RWPE2 (cell line): Measurements from ENCODE around the gene ARNT2.

Source experiments
- ATAC-seq: fragments of 200-7000 bp; cut with Tn5 transposase; 3 replicates; pipeline ENCODE4 v1.9.1; 2021; ENCODE audit warnings: low read depth
- DNase-seq: peaks from one replicate; pipeline ENCODE4 v3.0.0-alpha.2; 2020; ENCODE audit warnings: low spot score
- H3K27ac ChIP-seq: fragments of 450-650 bp; 2 replicates; pipeline ENCODE4 v1.5.1; 2017; ENCODE audit warnings: mild to moderate bottlenecking; ENCODE audit not compliant: poor library complexity, severe bottlenecking
- H3K27me3 ChIP-seq: fragments of 250-450 bp; sonication (Bioruptor Pico); 2 replicates; pipeline ENCODE4 v1.5.1; 2021; ENCODE audit warnings: mild to moderate bottlenecking, moderate library complexity; ENCODE audit not compliant: insufficient read depth, poor library complexity, severe bottlenecking
- H3K36me3 ChIP-seq: fragments of 250-450 bp; sonication (Bioruptor Pico); 2 replicates; pipeline ENCODE4 v1.5.1; 2020; ENCODE audit warnings: low read depth, mild to moderate bottlenecking, moderate library complexity
- H3K4me1 ChIP-seq: fragments of 250-450 bp; sonication (Bioruptor Pico); 2 replicates; pipeline ENCODE4 v1.5.1; 2021; ENCODE audit warnings: mild to moderate bottlenecking, moderate library complexity; ENCODE audit not compliant: insufficient read depth, poor library complexity, severe bottlenecking
- H3K4me3 ChIP-seq: fragments of 250-450 bp; sonication (Bioruptor Pico); 2 replicates; pipeline ENCODE4 v1.5.1; 2021; ENCODE audit warnings: mild to moderate bottlenecking, moderate library complexity; ENCODE audit not compliant: severe bottlenecking
- H3K9me3 ChIP-seq: fragments of 250-450 bp; sonication (Bioruptor Pico); 2 replicates; pipeline ENCODE4 v1.5.1; 2021; ENCODE audit warnings: mild to moderate bottlenecking, moderate library complexity; ENCODE audit not compliant: severe bottlenecking
- TF ChIP-seq, protein P1 (sequence below): fragments of 450-650 bp; IDR thresholded peaks from one replicate; pipeline ENCODE4 v1.5.1; 2017; ENCODE audit warnings: mild to moderate bottlenecking, moderate library complexity; ENCODE audit not compliant: poor library complexity, severe bottlenecking

ARNT2 gene

DNA sequence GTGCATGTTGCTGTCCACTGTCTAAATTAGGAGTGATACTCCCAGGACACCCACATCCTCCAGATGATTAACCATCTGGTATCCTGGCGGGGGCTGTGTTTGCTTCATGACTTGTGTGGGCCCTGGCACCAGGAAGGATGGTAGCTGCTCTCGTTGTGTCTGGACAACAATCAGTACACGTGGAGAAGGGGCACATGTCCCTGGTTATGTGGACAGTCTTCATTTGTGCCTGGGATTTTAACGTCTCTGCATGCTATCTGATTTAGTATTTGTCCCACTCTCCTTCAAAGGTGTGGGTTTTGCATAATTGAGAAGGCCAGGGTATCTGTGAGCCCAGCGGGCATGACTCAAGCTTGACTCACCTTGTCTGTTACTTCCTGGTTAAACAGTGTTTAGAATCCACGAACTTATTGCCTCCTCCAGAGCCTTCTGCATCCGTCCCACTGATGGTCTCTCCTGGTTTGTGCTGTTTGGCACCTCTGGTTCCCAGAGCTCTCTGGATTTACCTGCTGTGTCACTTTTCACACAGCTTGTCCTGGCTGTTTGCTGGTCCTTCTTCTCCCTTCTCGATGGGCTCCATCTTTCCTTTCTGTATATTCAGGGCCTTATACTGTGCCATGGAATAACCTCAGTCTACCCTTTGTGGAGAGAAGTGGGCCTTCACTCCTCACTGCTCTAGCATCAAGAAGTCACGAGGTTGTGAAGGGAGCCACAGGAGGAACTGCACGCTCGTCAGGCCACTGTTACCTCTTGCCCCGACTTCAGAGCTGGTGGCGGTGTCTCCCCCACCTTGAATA lies 32.5 kb downstream of the ARNT2 start:
- DNase-seq, result peak; percentile 88
- H3K36me3 ChIP-seq, result no peaks in the 10 kb centered on the region
- peak; percentile 100 for ATAC-seq
- TF ChIP-seq, protein P1, sequence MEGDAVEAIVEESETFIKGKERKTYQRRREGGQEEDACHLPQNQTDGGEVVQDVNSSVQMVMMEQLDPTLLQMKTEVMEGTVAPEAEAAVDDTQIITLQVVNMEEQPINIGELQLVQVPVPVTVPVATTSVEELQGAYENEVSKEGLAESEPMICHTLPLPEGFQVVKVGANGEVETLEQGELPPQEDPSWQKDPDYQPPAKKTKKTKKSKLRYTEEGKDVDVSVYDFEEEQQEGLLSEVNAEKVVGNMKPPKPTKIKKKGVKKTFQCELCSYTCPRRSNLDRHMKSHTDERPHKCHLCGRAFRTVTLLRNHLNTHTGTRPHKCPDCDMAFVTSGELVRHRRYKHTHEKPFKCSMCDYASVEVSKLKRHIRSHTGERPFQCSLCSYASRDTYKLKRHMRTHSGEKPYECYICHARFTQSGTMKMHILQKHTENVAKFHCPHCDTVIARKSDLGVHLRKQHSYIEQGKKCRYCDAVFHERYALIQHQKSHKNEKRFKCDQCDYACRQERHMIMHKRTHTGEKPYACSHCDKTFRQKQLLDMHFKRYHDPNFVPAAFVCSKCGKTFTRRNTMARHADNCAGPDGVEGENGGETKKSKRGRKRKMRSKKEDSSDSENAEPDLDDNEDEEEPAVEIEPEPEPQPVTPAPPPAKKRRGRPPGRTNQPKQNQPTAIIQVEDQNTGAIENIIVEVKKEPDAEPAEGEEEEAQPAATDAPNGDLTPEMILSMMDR, result no peak
- H3K27me3 ChIP-seq, result no peaks in the 10 kb centered on the region
- no peaks in the 10 kb centered on the region for H3K9me3 ChIP-seq
- peaks cover 18% of the 10 kb centered on the region for H3K4me1 ChIP-seq
- H3K4me3 ChIP-seq, result no peak overlapping the region
- peak overlapping the region; percentile 43 for H3K27ac ChIP-seq

GRCh38 chr15:80437334-80437891 lies 33.2 kb downstream of the ARNT2 start:
- H3K36me3 ChIP-seq, result no peaks in the 10 kb centered on the region
- H3K27me3 ChIP-seq, result no peaks in the 10 kb centered on the region
- no peak overlapping the region for H3K4me3 ChIP-seq

DNA sequence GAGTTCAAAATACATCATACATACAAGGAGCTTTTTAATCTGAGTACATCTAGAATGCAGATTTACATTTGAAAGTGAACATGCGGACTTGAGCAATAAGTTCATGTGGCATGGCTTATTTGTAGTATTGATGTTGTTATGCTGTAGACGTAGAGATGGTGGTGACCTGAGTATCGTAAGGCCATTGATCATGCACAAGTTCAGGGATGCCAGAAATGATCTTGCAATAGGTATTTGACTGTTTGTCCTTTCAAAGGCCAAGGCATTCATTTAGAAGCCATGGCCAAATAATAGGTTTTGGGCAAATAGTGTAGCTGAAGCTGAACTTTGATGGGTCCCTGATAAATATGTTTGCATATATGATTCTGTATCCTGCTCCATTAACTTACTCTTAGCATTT lies 35.0 kb downstream of the ARNT2 start:
- Histone ChIP-seq H3K4me3 (no peak overlapping the region), H3K27me3 (no peaks in the 10 kb centered on the region), H3K36me3 (no peaks in the 10 kb centered on the region), H3K4me1 (peaks cover 18% of the 10 kb centered on the region), H3K9me3 (no peaks in the 10 kb centered on the region), H3K27ac (no peak overlapping the region)
- TF ChIP-seq, protein P1, result no peak
- DNase-seq (no peak), ATAC-seq (no peak)

More at GRCh38 chr15:80437334-80437891, 33.2 kb downstream of the ARNT2 start:
- Histone ChIP-seq H3K4me1 (peaks cover 18% of the 10 kb centered on the region), H3K27ac (peak overlapping the region; percentile 43), H3K9me3 (no peaks in the 10 kb centered on the region)
- TF ChIP-seq, protein P1, result no peak
- DNase-seq (no peak), ATAC-seq (no peak)

DNA sequence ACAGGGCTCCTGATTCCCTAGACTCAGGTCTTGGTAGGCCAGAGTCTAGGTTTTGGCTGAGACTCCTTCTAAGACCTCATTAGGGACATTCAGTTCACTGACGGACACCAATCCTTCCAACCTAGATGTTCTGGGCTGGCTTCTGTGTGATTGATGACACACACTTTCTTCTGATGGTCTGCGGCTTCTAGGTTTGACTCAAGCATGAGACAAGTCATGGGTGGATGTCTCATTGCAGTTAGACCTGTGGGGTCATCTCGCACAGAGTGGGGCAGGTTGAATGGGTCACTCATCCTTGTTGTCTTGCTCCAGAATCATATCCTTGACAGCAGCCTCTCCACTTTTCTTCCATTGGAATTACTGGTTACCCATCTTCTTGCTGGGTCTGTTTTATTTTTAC lies 35.8 kb downstream of the ARNT2 start:
- DNase-seq (no peak), ATAC-seq (no peak)
- Histone ChIP-seq H3K9me3 (no peaks in the 10 kb centered on the region), H3K4me3 (no peak overlapping the region), H3K4me1 (peaks cover 18% of the 10 kb centered on the region), H3K36me3 (no peaks in the 10 kb centered on the region), H3K27ac (no peak overlapping the region), H3K27me3 (no peaks in the 10 kb centered on the region)
- TF ChIP-seq, protein P1, result no peak

DNA sequence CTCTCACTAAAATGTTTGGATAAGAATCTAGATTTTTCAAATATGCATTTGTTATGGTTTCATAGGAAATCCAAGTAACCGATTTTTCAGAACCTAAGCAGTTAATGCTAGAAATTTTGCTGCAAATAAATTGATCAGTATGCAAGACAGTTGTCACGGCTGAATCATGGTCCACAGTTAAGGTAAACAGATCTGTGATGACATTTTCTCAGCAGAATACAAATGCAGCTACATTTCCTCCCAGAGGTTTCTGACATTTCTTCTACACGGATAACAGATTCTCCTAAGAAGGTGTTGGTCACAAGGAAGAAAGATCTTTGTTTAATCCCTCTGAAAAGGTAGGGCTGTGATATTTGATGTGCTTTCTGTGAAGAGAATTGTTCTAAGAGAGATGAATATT lies 36.9 kb downstream of the ARNT2 start:
- H3K9me3 ChIP-seq, result no peaks in the 10 kb centered on the region
- H3K4me1 ChIP-seq, result peaks cover 16% of the 10 kb centered on the region
- no peaks in the 10 kb centered on the region for H3K36me3 ChIP-seq
- H3K27me3 ChIP-seq, result no peaks in the 10 kb centered on the region
- H3K27ac ChIP-seq, result no peak overlapping the region
- TF ChIP-seq, protein P1, result no peak
- no peak overlapping the region for H3K4me3 ChIP-seq
- DNase-seq, result no peak
- ATAC-seq, result no peak
